AG04450 (cell line): ENCODE data around the gene MYO15A. TPM values are rescaled to one million over a fixed set of nuclear protein-coding genes. Genes with fewer than 3 reads are reported as not detected.
A peak's percentile ranks its signal among the peaks of the same experiment; 100 is the strongest.

ENCODE experiments used
- CTCF ChIA-PET: fragments of 300-600, 350-600 bp; formaldehyde crosslinking; extraction: SDS; loops from one replicate; lab custom pipeline; 2022; ENCODE audit warnings: antibody characterized with exemption, inconsistent platforms; lab: Charles Lee
- POLR2A ChIA-PET: fragments of 350-600 bp; formaldehyde crosslinking; extraction: SDS; loops from one replicate; lab custom pipeline; 2021; ENCODE audit warnings: antibody characterized with exemption, inconsistent platforms; lab: Yijun Ruan, JAX
- DNase-seq: peaks from one replicate; pipeline ENCODE4 v3.0.0-alpha.2; 2011; ENCODE audit warnings: low read depth, low spot score
- H3K27ac ChIP-seq: one replicate; pipeline ENCODE4 v1.5.1; 2012; ENCODE audit warnings: low read depth, low read length, control low read depth
- H3K27me3 ChIP-seq: one replicate; pipeline ENCODE4 v1.6.0; 2012; ENCODE audit warnings: low read length; ENCODE audit not compliant: control insufficient read depth, insufficient read depth
- H3K4me3 ChIP-seq: 2 replicates; pipeline ENCODE4 v1.5.1; 2011; ENCODE audit warnings: mild to moderate bottlenecking, low read depth, low read length, control low read depth
- H3K9me3 ChIP-seq: 2 replicates; pipeline ENCODE4 v1.5.1; 2012; ENCODE audit warnings: low read length; ENCODE audit not compliant: control insufficient read depth, insufficient read depth
- polyA plus RNA-seq: library from polyadenylated mRNA; depleted of rRNA; stranded (reverse); fragments of >200 nt; gene quantifications from 2 replicates; pipeline ENCODE4 v1.2.3, GENCODE V29; 2011
- TF ChIP-seq, protein P1 (sequence below): IDR thresholded peaks from 2 replicates; pipeline ENCODE4 v1.5.1; 2011; ENCODE audit warnings: low read depth, low read length, control low read depth, inconsistent platforms

Gene MYO15A
- polyA plus RNA-seq, 1 experiment, result 0.19 TPM

DNA sequence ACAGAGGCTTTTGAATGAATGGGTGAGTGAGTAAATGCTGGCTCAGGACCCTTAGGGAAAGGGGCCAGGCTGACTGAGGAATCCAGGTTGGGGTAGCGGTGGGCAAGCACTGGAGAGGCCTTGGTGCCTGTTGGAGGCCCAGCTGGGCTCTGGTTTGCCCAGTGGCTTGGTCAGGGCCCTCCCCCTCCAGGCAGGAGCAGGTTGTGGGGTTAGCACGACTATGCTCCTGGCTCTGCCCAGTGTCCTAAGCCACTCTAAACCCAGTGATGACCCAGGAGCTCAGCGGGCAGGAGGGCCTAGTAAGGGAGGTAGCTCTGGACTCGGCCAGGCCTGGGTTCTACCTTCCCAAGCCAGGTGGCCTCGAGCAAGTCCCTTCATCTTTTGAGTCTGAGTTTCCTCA, 7.5 kb downstream of the MYO15A start:
- DNase-seq, result no peak
- POLR2A ChIA-PET, result no interaction called here
- Histone ChIP-seq H3K27ac (no peak overlapping the region), H3K4me3 (no peak overlapping the region), H3K9me3 (peaks cover 23% of the 10 kb centered on the region), H3K27me3 (no peaks in the 10 kb centered on the region)
- CTCF ChIA-PET, result no interaction called here
- TF ChIP-seq, protein P1, sequence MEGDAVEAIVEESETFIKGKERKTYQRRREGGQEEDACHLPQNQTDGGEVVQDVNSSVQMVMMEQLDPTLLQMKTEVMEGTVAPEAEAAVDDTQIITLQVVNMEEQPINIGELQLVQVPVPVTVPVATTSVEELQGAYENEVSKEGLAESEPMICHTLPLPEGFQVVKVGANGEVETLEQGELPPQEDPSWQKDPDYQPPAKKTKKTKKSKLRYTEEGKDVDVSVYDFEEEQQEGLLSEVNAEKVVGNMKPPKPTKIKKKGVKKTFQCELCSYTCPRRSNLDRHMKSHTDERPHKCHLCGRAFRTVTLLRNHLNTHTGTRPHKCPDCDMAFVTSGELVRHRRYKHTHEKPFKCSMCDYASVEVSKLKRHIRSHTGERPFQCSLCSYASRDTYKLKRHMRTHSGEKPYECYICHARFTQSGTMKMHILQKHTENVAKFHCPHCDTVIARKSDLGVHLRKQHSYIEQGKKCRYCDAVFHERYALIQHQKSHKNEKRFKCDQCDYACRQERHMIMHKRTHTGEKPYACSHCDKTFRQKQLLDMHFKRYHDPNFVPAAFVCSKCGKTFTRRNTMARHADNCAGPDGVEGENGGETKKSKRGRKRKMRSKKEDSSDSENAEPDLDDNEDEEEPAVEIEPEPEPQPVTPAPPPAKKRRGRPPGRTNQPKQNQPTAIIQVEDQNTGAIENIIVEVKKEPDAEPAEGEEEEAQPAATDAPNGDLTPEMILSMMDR, result no peak

DNA sequence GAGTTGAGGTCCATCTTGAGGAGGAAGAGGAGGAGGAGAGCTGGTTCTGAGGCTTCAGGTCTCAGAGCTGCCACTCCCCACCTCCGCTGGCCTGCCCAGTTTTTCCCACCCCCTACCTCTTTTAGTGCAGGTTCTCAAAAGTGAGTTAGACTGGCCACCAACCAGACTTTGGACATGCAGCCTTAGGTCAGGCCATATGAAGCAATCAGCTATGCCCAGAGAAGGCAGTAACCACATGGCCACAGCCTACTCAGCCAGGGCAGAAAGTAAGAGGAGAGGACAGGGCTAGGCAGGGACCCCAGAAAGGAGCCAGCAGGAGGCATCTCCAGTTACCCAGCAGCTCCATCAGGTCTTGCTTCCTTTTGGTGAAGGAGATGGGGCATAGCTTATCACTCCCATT, 9.0 kb downstream of the MYO15A start:
- Histone ChIP-seq H3K27ac (peak overlapping the region; percentile 11), H3K27me3 (no peaks in the 10 kb centered on the region), H3K4me3 (no peak overlapping the region), H3K9me3 (peaks cover 28% of the 10 kb centered on the region)
- ChIA-PET CTCF (interaction anchor here (1.2 kb wide), 1 partner anchor 20 kb away, joined by 3 read pairs; no protein-coding TSS in a partner anchor), POLR2A (interaction anchor here (1.1 kb wide), 1 partner anchor 11 kb away, joined by 3 read pairs; no protein-coding TSS in a partner anchor)
- DNase-seq, result no peak
- TF ChIP-seq, protein P1, result no peak

DNA sequence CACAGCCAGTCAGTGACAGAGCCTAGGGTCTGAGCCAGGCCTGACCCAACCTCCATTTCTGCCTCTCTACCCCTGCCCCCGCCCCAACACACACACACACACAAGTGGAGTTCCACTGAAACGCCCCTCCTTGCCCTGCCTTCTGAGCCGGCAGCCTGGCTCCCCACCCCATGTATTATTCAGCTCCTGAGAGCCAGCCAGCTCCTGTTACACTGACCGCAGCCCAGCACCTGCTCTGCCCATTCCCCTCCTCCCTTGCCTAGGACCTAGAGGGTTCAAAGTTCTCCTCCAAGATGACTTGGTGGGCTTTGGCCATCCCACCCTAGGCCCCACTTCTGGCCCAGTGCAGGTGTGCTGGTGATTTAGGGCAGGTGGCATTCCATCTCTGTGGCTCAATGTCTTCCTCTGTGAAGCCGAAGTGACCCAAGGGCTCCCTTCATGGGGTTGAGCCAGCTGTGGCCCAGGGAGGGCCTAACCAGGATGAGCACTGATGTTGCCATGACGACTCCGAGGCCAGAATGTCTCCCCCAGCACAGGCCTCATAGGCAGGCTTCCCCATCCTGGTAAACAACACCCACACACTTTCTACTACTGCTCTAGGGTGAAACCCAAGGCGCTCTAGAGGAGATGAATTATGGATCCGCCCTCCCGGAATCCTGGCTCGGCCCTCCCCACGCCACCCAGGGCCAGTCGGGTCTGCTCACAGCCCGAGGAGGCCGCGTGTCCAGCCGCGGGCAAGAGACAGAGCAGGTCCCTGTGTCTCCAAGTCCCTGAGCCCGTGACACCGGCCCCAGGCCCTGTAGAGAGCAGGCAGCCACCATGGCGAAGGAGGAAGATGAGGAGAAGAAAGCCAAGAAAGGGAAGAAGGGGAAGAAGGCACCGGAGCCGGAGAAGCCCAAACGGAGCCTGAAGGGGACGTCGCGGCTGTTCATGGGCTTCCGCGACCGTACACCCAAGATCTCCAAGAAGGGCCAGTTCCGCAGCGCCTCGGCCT, 9.7 kb downstream of the MYO15A start:
- TF ChIP-seq, protein P1, result no peak
- peaks cover 28% of the 10 kb centered on the region for H3K9me3 ChIP-seq
- no peak overlapping the region for H3K4me3 ChIP-seq
- ChIA-PET POLR2A (interaction anchor here (1.1 kb wide), 1 partner anchor 11 kb away, joined by 3 read pairs; no protein-coding TSS in a partner anchor), CTCF (interaction anchor here (1.2 kb wide), 1 partner anchor 19 kb away, joined by 3 read pairs; no protein-coding TSS in a partner anchor)
- no peak overlapping the region for H3K27ac ChIP-seq
- no peaks in the 10 kb centered on the region for H3K27me3 ChIP-seq
- DNase-seq, result no peak

DNA sequence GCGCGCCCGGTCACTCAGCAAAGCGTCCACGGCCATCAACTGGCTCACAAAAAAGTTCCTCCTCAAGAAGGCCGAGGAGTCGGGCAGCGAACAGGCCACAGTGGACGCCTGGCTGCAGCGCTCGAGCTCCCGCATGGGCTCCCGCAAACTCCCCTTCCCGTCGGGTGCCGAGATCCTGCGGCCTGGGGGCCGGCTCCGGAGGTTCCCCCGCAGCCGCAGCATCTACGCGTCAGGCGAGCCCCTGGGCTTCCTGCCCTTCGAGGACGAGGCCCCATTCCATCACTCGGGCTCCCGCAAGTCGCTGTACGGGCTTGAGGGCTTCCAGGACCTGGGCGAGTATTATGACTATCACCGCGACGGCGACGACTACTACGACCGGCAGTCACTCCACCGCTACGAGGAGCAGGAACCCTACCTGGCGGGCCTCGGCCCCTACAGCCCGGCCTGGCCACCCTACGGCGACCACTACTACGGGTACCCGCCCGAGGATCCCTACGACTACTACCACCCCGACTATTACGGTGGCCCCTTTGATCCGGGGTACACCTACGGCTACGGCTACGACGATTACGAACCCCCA, 10.7 kb downstream of the MYO15A start:
- no peak overlapping the region for H3K27ac ChIP-seq
- H3K9me3 ChIP-seq, result peaks cover 28% of the 10 kb centered on the region
- no peaks in the 10 kb centered on the region for H3K27me3 ChIP-seq
- no peak overlapping the region for H3K4me3 ChIP-seq
- TF ChIP-seq, protein P1, result no peak
- CTCF ChIA-PET, result no interaction called here
- POLR2A ChIA-PET, result no interaction called here
- DNase-seq, result no peak
